ENCODE data around the gene ZNF71.

- TF ChIP-seq CTCF (IDR thresholded peaks at IDR 0.05) (no peak), TEAD4 (CRISPR knock-in tag; IDR thresholded peaks at IDR 0.05) (no peak), NFYB (CRISPR knock-in tag; conservative IDR thresholded peaks at IDR 0.05; ENCODE audit: low read depth) (no peak)
Measured at GRCh38 chr19:56613639-56614038, 18.5 kb downstream of the ZNF71 start.

Data from WTC11 (cell line).